UCSD-AML1 (cell line): ENCODE data around the gene ARHGEF16.

Experiments
- DNase-seq: peaks from one replicate; lab custom pipeline; 2025; ENCODE audit not compliant: unreplicated experiment; lab: John Stamatoyannopoulos, UW

ARHGEF16 gene

DNA sequence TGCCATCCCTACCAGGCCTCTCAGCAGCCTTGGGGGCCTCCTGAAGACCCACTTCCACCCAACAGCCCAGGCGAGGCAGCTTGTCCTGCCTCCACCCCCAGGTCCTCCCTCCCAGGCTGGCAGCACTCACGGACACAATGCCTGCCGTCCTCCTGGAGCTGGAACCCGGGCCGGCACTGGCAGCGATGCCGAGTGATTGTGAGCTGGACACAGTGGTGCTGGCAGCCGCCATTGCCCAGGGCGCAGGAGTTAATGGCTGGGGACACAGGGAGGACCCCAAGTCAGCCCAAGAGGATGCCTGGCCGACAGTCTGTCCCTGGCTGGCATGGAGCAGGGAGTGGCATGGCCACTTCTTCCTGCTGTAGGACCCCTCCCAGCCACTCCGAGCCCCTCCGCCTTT, 60.8 kb downstream of the ARHGEF16 start:
- DNase-seq: no peak

DNA sequence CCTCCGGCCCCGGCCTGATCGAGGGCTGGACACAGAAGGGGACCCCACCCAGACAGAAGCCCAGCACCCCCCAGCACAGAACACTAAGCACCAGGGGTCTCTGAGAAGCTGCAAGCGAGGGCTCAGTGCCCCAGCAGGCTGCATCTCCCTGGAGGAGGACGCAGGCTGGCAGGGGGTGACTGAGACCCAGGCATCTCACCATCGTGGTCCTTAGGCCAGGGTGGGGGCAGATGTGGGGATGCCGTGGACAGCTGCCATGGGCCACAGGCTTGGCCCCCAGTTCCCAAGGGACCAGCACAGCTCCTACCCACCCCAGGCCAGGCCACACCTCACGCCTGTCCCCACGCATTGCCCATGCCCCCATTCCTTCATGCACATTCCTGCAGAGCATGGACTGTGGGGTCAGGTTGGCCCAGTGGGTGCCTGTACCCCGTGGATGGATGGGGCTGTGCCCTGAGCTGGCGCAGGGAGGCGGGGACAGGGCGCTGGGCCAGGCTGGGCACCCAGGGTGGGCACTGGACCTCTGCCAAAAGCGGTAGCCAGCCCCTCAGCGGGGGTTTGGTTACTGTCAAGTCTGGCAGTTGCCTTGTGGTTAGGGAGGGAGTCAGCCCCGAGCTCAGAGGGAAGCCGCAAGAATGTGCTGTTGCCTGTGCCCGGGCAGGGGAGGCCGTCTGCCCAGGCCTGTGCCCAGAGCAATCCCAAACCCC, 61.5 kb downstream of the ARHGEF16 start:
- DNase-seq: no peak

GRCh38 chr1:3516481-3516869, 62.0 kb downstream of the ARHGEF16 start:
- no peak for DNase-seq

DNA sequence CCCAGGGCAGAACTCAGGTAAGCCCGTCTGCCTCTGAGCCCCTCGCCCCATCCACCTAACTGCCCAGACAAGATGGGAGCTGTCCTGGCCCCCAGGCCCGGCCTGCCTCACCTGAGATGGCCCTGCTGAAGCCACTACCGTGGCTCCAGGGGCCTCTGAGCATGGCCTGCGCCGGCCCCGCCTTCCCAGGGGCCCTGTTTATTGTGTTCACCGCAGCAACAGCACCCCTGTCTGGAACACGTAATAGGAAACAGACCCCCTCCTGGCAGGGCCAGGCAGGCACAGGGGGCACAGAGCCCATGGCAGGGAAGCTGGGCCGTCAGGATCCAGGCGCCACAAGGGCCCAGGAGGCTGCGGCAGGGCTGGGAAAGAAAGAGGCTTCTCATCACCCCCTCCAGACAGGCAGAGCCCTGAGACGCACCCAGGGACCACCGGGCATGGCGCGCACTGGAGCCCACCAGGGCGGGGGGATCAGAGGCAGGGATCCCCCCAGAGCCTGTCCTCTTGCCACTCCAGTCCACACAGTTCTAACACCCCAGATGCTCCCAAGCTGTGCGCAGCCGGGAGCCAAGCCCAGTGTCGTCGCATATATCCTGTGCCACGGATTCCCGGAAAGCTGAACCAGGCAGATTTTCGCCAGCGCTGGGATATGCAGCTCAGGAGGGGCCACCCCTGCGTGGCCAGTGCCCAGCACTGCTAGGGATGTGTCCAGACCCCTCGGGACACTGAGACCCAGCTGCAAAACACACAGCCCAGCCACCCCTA, 62.6 kb downstream of the ARHGEF16 start:
- no peak for DNase-seq

- no peak for DNase-seq
Observed at GRCh38 chr1:3518256-3518655, 63.8 kb downstream of the ARHGEF16 start.

- DNase-seq: no peak
Observed at GRCh38 chr1:3518756-3519155, 64.3 kb downstream of the ARHGEF16 start.

- DNase-seq: no peak
Observed at GRCh38 chr1:3519301-3519885, 64.9 kb downstream of the ARHGEF16 start.

DNA sequence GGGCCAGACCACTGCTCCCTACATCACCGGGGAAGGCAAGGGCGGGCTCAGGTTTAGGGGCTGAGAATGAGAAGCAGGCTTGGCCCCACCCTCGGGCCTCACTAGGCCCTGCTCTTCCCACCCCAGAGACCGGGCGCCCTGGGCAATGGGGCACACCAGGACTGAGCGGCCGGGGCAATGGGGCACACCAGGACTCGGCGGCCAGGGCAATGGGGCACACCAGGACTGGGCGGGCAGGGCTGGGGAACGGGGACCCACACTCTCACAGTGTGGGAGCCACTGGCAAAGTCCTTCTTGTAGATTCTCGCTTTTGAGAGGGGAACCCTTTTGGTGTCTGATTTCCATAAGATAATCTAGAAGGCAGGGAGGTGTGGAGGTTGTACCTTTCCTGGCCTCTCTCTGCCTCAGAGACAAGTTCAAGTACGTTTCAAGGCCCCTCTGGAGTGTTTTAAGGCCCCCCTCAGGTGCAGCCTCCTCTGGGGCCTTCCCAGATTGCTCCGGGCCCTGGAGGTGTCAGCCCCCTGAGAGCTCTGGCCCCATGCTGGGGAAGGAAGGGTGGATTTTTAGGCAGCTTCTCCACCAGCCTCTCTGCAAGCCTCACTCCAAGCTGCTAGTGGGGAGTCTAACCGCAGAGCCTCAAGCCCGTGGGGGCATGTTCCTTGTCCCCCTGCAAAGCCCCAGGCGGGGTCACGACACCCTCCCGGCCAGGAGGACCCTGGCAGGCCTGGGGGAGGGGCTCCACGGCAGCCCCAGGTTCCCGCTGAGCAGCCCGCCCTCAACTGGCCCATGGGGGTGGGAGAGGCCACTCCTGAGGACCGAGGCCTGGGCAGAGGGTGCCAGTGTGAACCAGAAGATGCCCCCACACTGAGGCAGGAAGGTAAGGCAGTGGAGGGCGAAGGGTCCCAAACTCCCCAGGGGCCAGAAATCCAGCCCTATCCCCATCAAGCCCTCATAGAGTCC, 66.2 kb downstream of the ARHGEF16 start:
- DNase-seq: no peak

DNA sequence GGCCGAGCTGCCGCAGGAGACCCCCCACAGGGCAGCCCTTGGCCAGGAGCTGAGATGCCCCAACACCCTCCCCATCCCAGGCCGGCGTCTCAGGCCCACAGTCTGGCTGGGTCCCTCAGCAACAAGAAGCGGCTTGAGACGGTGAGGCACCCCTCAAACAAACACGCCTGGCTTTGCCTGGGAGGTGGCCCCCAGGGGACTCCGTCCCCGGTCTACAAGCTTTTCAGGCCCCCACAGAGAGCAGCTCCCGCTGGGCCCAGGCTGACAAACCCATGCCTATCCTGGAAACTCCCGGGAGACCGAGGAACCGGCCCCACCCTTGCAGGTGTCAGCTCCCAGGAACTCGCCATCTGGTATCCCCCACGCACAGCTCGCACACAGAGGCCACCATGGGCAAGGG, 67.0 kb downstream of the ARHGEF16 start:
- DNase-seq: no peak

GRCh38 chr1:3522112-3522511, 67.6 kb downstream of the ARHGEF16 start:
- no peak for DNase-seq

DNA sequence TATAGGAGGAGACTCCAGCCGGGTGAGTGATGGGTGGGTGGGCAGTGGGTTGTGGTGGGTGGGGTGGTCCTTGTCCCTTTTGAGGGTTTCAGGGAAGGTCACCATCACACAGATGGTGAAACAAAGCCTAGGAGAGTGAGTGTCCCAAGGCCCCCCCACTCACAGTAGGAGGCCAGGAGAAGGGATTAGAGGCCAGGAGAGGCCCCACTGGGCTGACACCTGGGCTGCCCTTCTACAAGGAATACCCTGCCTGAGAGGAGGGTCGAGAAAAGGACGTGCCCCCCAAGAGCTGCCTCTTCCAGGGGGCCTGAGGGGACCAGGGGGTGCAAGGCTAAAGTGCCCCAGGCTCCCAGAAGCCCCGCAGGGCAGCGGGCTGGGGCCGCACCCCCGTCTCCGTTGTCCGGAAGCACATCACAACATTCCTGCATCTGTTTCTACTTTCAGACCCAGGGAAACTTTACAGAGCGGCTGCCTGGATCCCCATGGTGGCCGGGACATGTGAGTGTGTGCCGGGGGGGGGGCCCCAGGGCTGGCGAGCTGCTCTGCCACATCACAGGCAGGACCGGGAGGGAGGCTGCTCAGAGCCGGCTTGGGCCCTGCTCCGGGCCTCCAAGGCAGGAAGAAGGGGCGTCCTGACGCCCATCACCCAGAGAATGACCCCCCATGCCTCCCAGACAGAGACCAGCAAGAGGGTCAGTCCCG, 68.2 kb downstream of the ARHGEF16 start:
- DNase-seq: no peak

- DNase-seq: no peak
Observed at GRCh38 chr1:3523980-3524379, 69.5 kb downstream of the ARHGEF16 start.

DNA sequence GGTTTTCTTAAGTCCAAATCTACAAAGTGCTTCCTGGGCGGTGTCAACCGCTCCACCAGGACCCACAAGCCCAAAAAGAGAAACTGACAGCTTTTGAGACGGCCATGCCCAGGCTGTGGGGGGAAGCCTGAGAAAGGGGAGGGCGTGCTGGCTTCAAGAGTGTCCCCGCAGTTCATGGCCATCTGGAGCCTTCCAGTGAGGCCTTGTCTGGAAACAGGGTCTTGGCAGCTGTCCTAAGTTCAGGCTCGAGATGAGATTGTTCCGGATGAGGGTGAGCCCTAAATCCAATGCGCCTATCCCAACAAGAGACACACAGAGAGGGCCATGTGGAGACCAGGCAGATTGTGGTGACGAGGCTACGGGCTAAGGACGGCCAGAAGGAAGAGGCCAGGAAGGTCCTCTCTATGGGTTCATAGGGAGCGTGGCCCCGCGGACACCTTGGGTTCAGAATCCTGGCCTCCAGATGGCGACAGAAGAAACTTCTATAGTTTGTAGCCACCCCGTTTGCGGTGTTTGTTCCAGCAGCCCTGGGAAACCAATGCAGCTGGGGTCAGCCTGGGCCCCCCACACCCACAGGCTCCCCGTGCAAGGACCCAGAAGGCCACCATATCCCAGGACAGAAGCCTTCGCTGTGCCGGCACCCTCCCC, 70.2 kb downstream of the ARHGEF16 start:
- DNase-seq: no peak

DNA sequence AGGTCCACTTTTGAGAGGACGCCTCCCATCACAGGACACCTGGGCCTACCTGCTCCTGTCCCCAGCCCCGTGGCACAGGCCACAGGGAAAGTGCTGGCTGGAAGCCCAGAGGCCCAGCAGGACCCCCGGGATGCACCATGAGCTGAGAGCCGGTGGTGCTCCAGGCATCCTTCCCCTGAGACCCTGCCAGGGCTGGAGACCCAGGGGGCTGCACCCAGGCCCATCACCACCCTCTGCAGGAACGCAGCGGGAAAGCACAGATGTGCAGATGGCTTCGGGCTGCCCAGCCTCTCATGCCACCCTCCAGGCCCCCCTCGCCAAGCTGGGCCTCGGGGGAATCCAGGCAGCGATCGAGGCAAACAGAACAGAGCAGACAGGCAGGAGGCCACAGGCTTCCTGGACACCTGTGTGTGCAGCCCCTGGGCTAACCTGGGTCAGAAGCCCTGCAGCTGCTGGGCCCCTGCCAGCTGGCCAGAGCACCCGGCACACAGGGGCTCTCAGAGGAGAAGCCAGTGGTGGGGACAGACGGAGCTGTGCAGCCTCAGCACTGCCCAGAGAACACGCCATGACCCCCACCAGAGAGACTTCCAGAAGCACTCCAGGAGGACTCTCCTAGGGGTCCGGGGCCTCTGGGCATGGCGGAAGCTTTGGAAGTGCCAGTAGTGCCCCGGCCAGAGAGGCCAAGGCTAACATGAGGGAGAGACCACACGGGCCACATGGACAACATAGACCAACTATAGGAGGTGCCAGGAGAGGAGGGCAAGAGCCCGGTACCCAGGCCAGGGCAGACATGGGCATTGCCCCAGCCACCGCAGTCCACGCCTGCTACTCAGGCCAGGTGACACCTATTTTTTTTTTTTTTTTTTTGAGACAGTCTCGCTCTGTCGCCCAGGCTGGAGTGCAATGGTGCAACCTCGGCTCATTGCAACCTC, 71.4 kb downstream of the ARHGEF16 start:
- DNase-seq: no peak

DNA sequence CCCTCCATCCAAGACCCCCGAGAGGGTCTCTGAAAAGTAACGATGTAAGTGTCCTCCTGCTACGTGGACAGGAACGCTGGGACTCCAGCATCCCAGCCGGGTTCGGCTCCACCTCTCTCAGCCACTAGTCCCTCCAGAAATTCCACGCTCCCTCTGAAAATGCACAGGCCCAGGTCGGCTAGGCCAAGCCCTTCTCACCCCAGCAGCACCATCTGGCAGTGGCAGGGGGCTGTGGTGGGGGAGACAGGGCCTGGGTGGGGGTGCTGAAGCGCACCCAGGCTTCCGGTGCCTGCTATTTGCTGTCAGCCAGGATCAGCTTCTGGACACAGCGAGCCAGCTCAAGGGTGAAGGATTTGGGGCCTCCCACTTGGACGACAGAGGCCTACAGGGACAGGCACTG, 73.3 kb downstream of the ARHGEF16 start:
- DNase-seq: no peak

GRCh38 chr1:3529099-3529729, 74.7 kb downstream of the ARHGEF16 start:
- DNase-seq: no peak

GRCh38 chr1:3530086-3530925, 75.8 kb downstream of the ARHGEF16 start:
- no peak for DNase-seq
